GM21576 (cell line): ENCODE measurements around the gene ITPK1.

Experiments
- ATAC-seq: cut with Tn5 transposase; IDR thresholded peaks from one replicate; pipeline ENCODE4 v1.9.1; 2021; ENCODE audit warnings: mild to moderate bottlenecking, moderate library complexity; ENCODE audit not compliant: unreplicated experiment

The ITPK1 gene

DNA sequence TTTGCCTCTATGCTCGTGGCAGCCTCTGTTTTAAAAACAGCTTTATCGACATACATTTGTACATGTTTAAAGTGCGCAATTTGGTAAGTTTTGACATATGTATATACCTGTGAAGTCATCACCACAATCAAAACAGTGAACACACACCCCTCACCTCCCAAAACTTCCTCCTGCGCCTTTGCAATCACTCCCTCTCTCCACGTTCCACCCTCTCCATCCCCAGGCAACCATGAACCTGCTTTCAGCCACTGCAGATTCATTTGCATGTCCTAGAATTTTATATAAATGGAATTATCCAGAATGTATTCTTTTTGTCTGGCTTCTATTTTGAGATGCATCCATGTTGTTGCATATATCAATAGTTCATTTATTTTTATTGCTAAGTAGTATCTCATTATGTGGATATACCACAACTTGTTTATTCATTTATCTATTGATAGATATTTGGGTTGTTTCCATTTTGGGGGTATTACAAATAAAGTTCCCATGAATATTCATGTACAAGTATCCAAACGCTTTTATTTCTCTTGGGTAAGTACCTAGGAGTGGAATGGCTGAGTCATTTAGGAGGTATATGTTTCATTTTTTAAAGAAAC lies 208.3 kb downstream of the ITPK1 start:
- ATAC-seq: no peak

DNA sequence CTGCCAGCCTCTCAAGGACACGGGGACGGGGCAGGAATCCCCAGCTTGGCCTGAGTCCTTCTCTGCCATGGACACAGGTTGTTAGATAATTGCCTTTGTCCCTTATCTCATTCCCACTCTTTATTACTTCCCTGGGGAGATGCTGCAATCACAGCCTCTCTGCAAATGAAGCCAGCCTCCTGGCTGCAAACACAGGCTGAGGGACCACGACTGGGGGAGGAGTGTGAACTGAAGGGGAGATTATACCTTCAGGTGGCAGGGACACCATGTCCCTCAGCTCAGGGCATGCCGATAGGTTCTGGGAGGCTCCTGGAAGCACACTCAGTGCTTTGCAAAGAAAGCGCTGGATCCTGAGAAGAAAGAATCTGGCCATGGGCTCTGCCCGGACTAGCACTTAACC lies 208.9 kb downstream of the ITPK1 start:
- ATAC-seq: no peak

DNA sequence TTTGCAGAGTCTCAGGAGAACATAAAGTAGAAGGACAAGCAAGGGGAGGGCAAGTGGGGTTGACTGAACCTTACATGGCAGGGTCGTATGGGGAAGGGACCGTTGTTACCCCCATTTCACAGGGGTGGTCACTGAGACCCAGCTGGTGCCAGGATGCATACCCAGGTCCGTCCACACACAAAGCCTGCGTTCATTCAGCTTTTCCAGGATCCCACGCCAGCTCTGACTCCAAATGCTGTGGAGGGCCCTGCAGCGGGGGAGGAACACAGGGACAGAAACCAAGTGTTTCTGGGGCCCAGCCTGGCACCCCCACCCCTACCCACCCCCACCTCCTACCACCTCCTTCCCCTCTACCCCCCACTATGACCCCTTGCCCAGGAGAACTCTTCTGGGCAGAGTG lies 209.3 kb downstream of the ITPK1 start:
- ATAC-seq: no peak

DNA sequence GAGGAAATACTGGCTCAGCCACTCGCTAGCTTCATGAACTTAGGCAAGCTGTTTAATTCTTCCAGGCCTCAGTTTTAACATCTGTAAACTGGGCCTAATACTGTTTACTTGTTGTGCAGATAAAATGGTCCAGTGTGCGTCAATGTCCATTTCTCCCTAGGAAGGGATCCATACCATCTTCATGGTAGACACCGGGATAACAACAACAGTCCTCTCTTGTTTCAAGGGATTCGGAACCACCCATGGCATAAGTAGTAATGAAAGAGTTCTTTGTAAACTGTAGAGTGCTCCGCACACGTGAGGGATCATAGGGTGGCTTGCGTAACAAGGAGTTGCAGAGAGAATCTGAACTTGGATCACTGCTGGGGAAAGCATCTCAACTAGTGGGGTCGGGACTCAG lies 210.1 kb downstream of the ITPK1 start:
- no peak for ATAC-seq

DNA sequence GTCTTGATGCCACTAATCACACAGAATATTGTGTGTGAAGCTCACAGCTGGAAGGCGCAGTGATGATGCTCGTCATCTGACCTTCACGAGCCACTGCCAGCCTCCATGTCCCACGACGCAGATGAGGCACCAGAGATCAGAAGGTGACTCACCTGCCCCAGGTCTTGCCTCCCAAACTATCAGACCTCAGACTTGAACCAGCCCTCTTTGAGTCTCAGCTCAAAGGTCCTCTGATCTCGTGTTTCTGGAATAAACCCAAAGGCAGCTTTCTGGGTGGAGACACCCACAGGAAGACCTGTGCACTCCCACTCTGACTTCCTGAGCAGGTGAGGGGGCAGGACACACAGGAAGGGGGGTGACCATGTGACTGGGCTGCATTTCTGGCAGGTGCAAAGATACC lies 212.4 kb downstream of the ITPK1 start:
- ATAC-seq: no peak

DNA sequence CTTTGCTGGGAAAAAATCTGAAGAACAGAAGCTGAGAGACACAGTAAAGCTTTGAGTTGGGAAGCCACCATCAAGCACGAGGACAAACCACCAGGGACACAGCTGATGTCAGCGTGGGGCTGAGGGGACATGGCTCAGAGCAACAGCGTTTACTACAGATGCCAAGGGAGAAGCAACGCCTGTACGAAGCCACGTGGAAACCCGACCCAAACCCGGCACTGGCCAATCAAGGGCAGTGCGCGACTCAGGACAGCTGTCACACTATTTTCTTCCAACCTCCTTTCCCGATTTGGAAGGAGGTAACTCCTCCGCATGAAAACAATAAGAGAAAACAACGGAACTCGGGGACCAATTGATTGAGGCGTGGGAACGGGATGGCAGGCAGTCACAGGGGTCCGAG lies 213.0 kb downstream of the ITPK1 start:
- ATAC-seq: no peak

DNA sequence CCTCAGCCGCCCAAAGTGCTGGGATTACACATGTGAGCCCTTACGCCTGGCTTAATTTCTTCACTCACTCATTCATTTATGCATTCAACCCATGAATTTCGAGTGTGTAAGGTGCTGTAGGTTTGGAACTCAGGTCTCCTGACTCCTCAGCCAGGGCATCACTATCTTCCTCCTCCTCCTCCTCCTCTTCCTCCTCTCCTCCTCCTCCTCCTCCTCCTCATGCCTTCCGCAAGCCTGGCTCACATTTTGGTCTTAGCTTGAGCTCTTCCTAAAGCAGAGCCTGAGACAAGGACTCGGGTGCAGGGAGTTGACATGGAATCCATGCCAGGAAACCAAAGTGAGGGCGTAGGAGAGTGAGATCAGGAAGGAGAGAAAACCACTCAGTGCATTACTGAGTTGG lies 213.5 kb downstream of the ITPK1 start:
- no peak for ATAC-seq

DNA sequence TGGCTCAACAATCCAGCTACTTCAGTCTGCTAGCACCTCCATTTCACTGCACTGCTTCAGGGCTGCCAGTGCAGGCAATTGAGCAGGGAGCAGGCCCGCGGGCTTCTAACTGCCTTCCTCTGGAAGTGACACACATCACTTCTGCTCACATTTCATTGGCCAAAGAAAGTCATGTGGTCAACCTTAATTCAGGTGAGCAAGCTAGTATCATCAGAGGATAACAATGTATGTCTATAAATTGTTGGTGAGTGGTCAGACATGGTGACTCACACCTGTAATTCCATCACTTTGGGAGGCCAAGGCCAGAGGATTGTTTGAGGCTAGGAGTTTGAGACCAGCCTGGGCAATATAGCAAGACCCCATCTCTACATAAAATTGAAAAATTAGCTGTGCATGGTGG lies 215.1 kb downstream of the ITPK1 start:
- ATAC-seq: no peak

DNA sequence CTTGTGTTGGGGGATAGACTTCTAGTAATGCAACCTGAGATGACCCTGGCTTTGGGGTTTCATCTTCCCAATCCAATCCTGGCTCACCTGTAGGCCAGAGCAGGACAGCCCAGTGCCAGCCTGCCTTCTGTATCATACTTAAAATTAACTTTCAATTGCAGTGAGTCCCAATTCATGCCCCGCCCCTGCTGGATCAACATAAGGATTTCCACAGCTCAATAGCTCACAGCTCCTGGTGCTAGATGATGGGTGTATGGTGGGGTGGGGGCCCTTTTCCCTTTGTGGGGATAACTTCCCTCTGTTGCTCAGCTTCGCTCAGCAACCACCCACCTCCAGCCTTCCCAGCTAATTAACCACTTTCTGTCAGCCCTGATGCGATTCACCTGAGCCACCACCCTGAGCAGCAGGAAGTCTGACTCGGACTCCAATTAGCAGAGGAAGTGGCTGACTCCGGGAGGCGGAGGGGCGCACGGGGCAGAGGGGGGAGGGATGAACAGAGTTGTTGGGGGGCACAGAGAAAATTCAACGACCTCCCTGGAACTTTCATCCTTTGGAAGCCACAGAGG lies 217.1 kb downstream of the ITPK1 start:
- no peak for ATAC-seq

DNA sequence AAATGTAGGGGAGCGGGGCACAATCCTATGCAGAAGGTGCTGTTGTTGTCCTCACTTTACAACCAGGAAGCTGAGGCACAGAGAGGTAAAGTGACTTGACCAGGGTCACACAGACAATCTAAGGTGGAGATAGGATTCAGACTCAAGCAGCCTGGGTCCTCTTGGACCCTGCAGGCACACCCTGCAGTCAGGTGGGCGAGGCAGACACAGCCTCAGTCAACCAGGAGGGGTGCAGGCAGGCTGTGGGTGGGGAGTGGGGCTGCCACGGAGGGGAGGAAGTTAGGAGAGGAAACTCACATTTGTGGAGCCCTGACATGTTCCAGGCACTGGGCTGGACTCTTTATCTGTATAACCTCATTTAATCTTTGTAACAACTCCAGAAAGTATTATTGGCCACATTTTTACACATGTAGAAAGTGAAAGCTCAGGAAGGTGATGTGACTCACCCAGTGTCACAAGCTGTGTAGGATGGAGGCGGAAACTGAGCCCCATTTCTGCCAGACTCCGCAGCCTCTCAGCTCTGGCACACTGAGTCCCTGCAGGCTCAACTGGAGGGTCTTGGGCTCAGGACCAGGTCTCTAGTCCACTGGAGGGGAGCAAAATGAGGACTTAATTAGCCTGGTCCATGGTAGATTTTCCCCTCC lies 217.7 kb downstream of the ITPK1 start:
- ATAC-seq: no peak

DNA sequence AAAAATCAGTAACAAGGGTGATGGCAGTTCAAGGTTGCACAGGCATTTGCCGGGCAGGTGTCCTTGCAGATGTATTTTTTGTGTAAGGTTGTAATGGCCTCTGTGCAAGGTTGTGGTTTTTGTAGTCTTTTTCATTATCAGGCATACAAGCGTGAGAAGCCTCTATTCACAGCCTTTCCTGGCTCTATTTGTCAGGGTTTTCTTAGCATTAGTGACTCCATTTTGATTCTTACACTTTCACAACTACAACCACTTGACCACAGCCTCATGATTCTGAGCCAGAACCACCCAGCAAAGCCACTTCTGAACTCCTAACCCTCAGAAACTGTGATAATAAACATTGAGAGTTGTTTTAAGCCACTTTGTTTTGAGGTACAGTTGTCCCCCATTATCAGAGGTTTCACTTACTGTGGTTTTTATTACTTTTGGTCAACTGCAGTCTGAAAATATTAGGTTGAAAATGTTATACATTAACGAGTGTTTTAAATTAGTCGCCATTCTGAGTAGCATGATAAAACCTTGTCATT lies 220.3 kb downstream of the ITPK1 start:
- no peak for ATAC-seq

DNA sequence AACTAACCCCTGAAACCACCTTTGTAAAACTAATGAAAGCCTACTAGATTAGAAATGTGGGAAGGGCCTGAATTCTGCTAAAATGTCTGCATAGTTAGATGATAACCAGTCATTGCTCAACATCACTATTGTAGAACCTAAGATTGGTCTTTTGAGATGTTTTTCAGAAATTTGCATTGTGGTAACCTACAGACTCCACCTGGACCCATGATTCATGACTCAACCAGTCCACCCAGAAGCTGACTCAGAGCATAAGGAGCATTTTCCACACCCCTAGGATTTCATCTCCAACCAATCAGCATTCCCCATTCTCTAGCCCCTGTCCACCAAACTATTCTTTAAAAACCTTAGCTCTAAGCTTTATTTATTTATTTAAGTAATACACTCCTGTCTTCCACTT lies 223.1 kb downstream of the ITPK1 start:
- ATAC-seq: no peak

DNA sequence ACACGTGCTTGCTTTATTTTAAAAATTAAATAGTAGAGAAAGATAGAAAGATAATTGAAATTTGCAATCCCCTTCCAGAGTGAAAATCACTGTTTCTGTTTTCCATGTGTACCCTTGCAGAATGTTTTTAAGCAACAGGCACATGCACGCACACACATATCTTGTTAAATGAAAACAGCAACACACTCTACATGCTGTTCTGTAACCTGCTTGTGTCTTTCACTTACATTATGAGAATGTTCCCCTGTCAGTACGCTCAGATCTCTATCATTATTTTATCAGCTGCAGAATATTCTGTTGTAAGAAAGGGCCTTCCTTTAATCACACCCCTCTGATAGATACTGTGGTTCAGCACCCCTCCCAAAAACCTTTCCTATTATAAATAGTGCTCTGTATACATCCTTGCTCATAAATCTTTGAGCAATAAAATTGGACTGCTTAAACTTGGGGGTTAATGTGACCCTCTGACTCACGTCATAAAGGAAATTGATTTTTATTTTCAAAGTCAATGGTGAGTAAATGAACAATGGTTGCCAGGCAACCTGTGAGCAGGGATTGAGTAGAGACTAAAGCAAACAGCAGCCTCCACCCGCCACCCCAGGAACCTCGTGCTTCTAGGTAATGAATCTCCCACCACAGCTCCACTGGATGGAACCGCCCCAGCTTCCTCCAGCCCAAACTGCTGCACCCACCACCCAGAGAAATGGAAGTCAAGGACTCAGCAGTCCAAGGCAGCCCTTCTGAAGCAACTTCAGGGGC lies 224.7 kb downstream of the ITPK1 start:
- ATAC-seq: no peak

DNA sequence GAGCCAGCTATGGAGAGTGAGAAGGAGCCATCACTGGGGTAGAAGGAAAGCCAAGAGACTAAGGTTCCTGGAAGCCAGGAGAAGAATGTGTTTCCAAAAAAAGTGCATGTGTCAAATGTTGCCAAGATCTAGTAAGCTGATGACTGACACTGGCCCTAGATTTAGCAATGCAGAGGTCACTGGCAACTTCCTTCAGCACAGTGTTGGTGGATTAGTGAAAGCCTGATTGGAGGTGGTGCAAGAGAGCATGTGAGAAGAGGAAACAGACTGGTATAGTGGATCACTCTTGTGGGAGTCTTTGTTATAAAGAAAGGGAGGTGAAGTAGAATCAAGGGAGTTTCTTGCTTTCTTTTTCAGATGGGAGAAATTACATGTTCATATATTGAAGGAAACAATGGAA lies 226.8 kb downstream of the ITPK1 start:
- no peak for ATAC-seq

DNA sequence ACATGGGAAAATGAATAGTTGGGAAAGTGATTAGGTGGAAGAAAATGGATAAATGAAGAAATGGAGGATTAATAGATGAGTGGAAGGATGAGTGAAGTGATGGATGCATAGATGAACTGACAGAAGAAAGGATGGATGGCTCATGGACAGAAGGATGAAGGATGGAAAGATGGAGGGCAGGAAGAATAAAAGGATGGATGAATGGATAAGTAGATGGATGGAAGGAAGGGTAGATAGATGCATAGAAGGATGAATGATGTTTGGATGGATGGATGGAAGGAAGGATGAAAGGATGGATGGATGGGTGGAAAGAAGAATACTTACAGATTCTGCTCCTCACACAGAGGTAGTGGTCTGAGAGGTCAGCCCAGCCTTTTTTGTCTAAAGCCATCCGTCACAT lies 228.6 kb downstream of the ITPK1 start:
- no peak for ATAC-seq
